B cell (primary cell): ENCODE data around the gene CAPN10. TPM values are rescaled to one million over a fixed set of nuclear protein-coding genes. Genes with fewer than 3 reads are reported as not detected.

ENCODE experiments used
- ATAC-seq: fragments of 200-7000 bp; cut with Tn5 transposase; one replicate; pipeline ENCODE4 v1.10.0; 2021; ENCODE audit warnings: low read depth, mild to moderate bottlenecking, moderate number of reproducible peaks, moderate library complexity
- CTCF ChIA-PET: fragments of 350-600 bp; sonication (Branson Sonifier 250); formaldehyde crosslinking; loops from one replicate; lab custom pipeline; 2021; ENCODE audit warnings: antibody characterized with exemption, inconsistent platforms; lab: Charles Lee
- POLR2A ChIA-PET: fragments of 350-600 bp; sonication (Branson Sonifier 250); formaldehyde crosslinking; loops from one replicate; lab custom pipeline; 2021; ENCODE audit warnings: antibody characterized with exemption; lab: Charles Lee
- DNase-seq: peaks from one replicate; pipeline ENCODE4 v3.0.0; 2013
- H2AFZ ChIP-seq: 2 replicates; pipeline ENCODE4 v1.6.1; 2012; ENCODE audit warnings: mild to moderate bottlenecking, low read depth, low read length; ENCODE audit not compliant: insufficient read depth, poor library complexity, severe bottlenecking
- H3K27ac ChIP-seq, 2 donors: 1 replicate in 1 of 2; 2 replicates in 1 of 2; pipeline ENCODE4 v1.5.1; 2012 to 2013; ENCODE audit warnings: low read length in 2 of 2, mild to moderate bottlenecking in 2 of 2, moderate library complexity in 1 of 2
- H3K27me3 ChIP-seq, 4 experiments: fragments of 200-600 bp in 1 of 4; sonication (generic) in 1 of 4; replicated peaks in 1 of 4; 1 replicate in 2 of 4; 2 replicates in 2 of 4; pipeline versions ENCODE4 v1.6.1 to v1.7.0; 2013 to 2016; ENCODE audit warnings: low read length in 3 of 4, mild to moderate bottlenecking in 2 of 4, mixed read lengths in 1 of 4, moderate library complexity in 1 of 4; ENCODE audit not compliant: insufficient read depth in 4 of 4, control insufficient read depth in 3 of 4; ENCODE audit errors: control extremely low read depth in 1 of 4
- H3K36me3 ChIP-seq, 2 experiments: replicated peaks in 1 of 2; 1 replicate in 1 of 2; 2 replicates in 1 of 2; pipeline versions ENCODE4 v1.6.1 to v1.7.1; 2013; ENCODE audit warnings: low read length in 1 of 2; ENCODE audit not compliant: insufficient read depth in 2 of 2, control insufficient read depth in 1 of 2; ENCODE audit errors: control extremely low read depth in 1 of 2, extremely low read depth in 1 of 2
- H3K4me1 ChIP-seq, 2 donors: fragments of 200-600 bp in 1 of 2; sonication (generic) in 1 of 2; 1 replicate in 1 of 2; 2 replicates in 1 of 2; pipeline versions ENCODE4 v1.5.1 to v1.6.1; 2013 to 2017; ENCODE audit warnings: low read length in 2 of 2; ENCODE audit not compliant: control insufficient read depth in 2 of 2, insufficient read depth in 2 of 2
- H3K4me2 ChIP-seq: replicated peaks from 2 replicates; pipeline ENCODE3; 2012; ENCODE audit warnings: mild to moderate bottlenecking, low read depth, low read length; ENCODE audit not compliant: poor library complexity, severe bottlenecking
- H3K4me3 ChIP-seq, 5 experiments: fragments of 200-600 bp in 1 of 5; sonication (generic) in 1 of 5; 1 replicate in 3 of 5; 2 replicates in 2 of 5; pipeline versions ENCODE4 v1.5.1 to v1.7.0; 2011 to 2016; ENCODE audit warnings: low read length in 4 of 5, mild to moderate bottlenecking in 4 of 5, low read depth in 2 of 5, control low read depth in 1 of 5, moderate library complexity in 1 of 5; ENCODE audit not compliant: insufficient read depth in 1 of 5; ENCODE audit errors: control extremely low read depth in 1 of 5, extremely low read depth in 1 of 5
- H3K79me2 ChIP-seq: fragments of 200-600 bp; sonication (generic); one replicate; pipeline ENCODE4 v1.6.0; 2016; ENCODE audit warnings: low read length; ENCODE audit not compliant: control insufficient read depth, insufficient read depth
- H3K9ac ChIP-seq: fragments of 200-600 bp; sonication (generic); 2 replicates; pipeline ENCODE4 v1.6.1; 2017; ENCODE audit warnings: mild to moderate bottlenecking, low read length, moderate library complexity
- H3K9me3 ChIP-seq, 3 donors: one replicate each; pipeline versions ENCODE4 v1.6.1 to v1.7.1; 2013; ENCODE audit warnings: low read length in 2 of 3; ENCODE audit not compliant: control insufficient read depth in 2 of 3, insufficient read depth in 1 of 3; ENCODE audit errors: control extremely low read depth in 1 of 3
- H4K20me1 ChIP-seq: 2 replicates; pipeline ENCODE4 v1.6.0; 2012; ENCODE audit warnings: mild to moderate bottlenecking, low read length; ENCODE audit not compliant: insufficient read depth, control insufficient read depth, poor library complexity, severe bottlenecking
- H3K27ac Mint-ChIP-seq: one replicate; pipeline ENCODE4 v1.8.0; 2021; ENCODE audit warnings: mixed read lengths
- H3K27me3 Mint-ChIP-seq: one replicate; pipeline ENCODE4 v1.8.0; 2021; ENCODE audit warnings: mixed read lengths
- H3K4me1 Mint-ChIP-seq: one replicate; pipeline ENCODE4 v1.8.0; 2021; ENCODE audit warnings: mixed read lengths
- H3K4me3 Mint-ChIP-seq: one replicate; pipeline ENCODE4 v1.8.0; 2021; ENCODE audit warnings: mixed read lengths
- H3K9me3 Mint-ChIP-seq: one replicate; pipeline ENCODE4 v1.8.0; 2022; ENCODE audit warnings: mixed read lengths; ENCODE audit not compliant: insufficient read depth
- CTCF ChIP-seq: fragments of 200-600 bp; IDR thresholded peaks from one replicate; pipeline ENCODE4 v1.8.0; 2022; ENCODE audit warnings: antibody characterized with exemption, mild to moderate bottlenecking
- EZH2 ChIP-seq: IDR thresholded peaks from 2 replicates; pipeline ENCODE4 v1.6.1; 2012; ENCODE audit warnings: borderline replicate concordance, low read depth, mild to moderate bottlenecking, moderate library complexity, low read length; ENCODE audit not compliant: insufficient read depth, poor library complexity, severe bottlenecking
- WGBS: methylation state at CpG from one replicate; pipeline ENCODE4 v1.1.5; 2013; ENCODE audit warnings: missing lambda C conversion rate; ENCODE audit not compliant: insufficient coverage; 5-methylcytosine and 5-hydroxymethylcytosine counted together
- intact Hi-C: fragments of 100-400 bp; cut with micrococcal nuclease; formaldehyde crosslinking; loops from one replicate; pipeline ENCODE4 v1.10.0; 2022
- polyA plus RNA-seq: library from polyadenylated mRNA; depleted of rRNA; stranded (reverse); fragments of >200 nt; gene quantifications from 2 replicates; pipeline ENCODE4 v1.2.3, GENCODE V29; 2012
- total RNA-seq, 2 donors: library from RNA; stranded (reverse); fragments of 120-200 nt in 1 of 2; gene quantifications; 1 replicate in 1 of 2; 2 replicates in 1 of 2; pipeline versions ENCODE4 v1.2.3 to v1.2.4, GENCODE V29; 2013 to 2022

CAPN10 gene
- total and polyA plus RNA-seq, 2 donors (not counting 1 experiment from before 2014, with no cell fraction given) = 73.4 to 92.1 TPM

GRCh38 chr2:240603846-240604245 is 17.3 kb downstream of the CAPN10 start:
- Histone ChIP-seq H2AFZ (no peak overlapping the region), H3K9ac (no peak overlapping the region), H3K9me3 (no peaks in the 10 kb centered on the region), H3K4me1 (no peaks in the 10 kb centered on the region), H3K27ac (no peak overlapping the region), H3K4me2 (no peak overlapping the region), H4K20me1 (no peaks in the 10 kb centered on the region), H3K79me2 (no peaks in the 10 kb centered on the region), H3K4me3 (no peak overlapping the region), H3K36me3 (peaks cover 0 to 2% of the 10 kb centered on the region in 2 experiments), H3K27me3 (no peaks in the 10 kb centered on the region)
- intact Hi-C loops = no loop called here
- DNase-seq (no peak), ATAC-seq (no peak)
- ChIA-PET CTCF (no interaction called here), POLR2A (no interaction called here)
- H3K4me1 Mint-ChIP-seq = no peaks in the 10 kb centered on the region
- no peaks in the 10 kb centered on the region for H3K27me3 Mint-ChIP-seq
- WGBS = 91% methylated on average over 9 of the region's 10 CpGs
- no peaks in the 10 kb centered on the region for H3K9me3 Mint-ChIP-seq
- TF ChIP-seq EZH2 (no peak), CTCF (no peak)
- H3K27ac Mint-ChIP-seq = no peak overlapping the region
- H3K4me3 Mint-ChIP-seq = no peak overlapping the region

GRCh38 chr2:240604291-240604938 is 17.9 kb downstream of the CAPN10 start:
- ChIA-PET CTCF (no interaction called here), POLR2A (no interaction called here)
- Histone ChIP-seq H3K79me2 (no peaks in the 10 kb centered on the region), H4K20me1 (no peaks in the 10 kb centered on the region), H3K9me3 (no peaks in the 10 kb centered on the region), H3K27ac (no peak overlapping the region), H3K4me3 (no peak overlapping the region), H3K9ac (no peak overlapping the region), H2AFZ (no peak overlapping the region), H3K4me1 (no peaks in the 10 kb centered on the region), H3K4me2 (no peak overlapping the region), H3K27me3 (no peaks in the 10 kb centered on the region), H3K36me3 (peaks cover 0 to under 1% of the 10 kb centered on the region in 2 experiments)
- H3K9me3 Mint-ChIP-seq = no peaks in the 10 kb centered on the region
- ATAC-seq (no peak), DNase-seq (no peak)
- no peak overlapping the region for H3K4me3 Mint-ChIP-seq
- intact Hi-C loops = no loop called here
- WGBS = 89% methylated on average over 9 of the region's 11 CpGs
- no peaks in the 10 kb centered on the region for H3K4me1 Mint-ChIP-seq
- TF ChIP-seq EZH2 = no peak
- no peak for TF ChIP-seq CTCF
- H3K27me3 Mint-ChIP-seq = no peaks in the 10 kb centered on the region
- H3K27ac Mint-ChIP-seq = no peak overlapping the region
